ENCODE data around the gene DAB1. TPM values are rescaled to one million over a fixed set of nuclear protein-coding genes. Genes with fewer than 3 reads are reported as not detected.
A peak's percentile ranks its signal among the peaks of the same experiment; 100 is the strongest.

The DAB1 gene
- total and polyA plus RNA-seq, 2 of the 8 experiments (the other 6 are each of a cell fraction or from before 2014, with no cell fraction given) = 4.4 to 11.8 TPM

- peak; percentile 39 for FAIRE-seq
- no peak overlapping the region for H3K56ac ChIP-seq (replicated peaks; ENCODE audit: insufficient read length, low read depth, low read length)
- H3K9ac ChIP-seq (replicated peaks in 1 of 4; ENCODE audit: extremely low read depth in 1 of 4, low read depth in 3 of 4, low read length in 3 of 4) = no peak overlapping the region
- H3K27ac ChIP-seq (ENCODE audit: low read depth, low read length) = no peak overlapping the region
- H3K27me3 ChIP-seq (replicated peaks in 1 of 4; ENCODE audit: control insufficient read depth in 3 of 4, extremely low read depth in 1 of 4, insufficient read depth in 3 of 4, low read length in 3 of 4) = no peaks in the 10 kb centered on the region
- no peak overlapping the region for H2BK12ac ChIP-seq (ENCODE audit: low read depth, low read length)
- H2BK5ac ChIP-seq (ENCODE audit: low read depth, low read length) = no peak overlapping the region
- ChIA-PET CTCF (ENCODE audit: partially characterized antibody) (no interaction called here), POLR2A (ENCODE audit: partially characterized antibody) (no interaction called here)
- no peaks in the 10 kb centered on the region for H3K79me2 ChIP-seq (ENCODE audit: control insufficient read depth in 1 of 2, insufficient read depth in 2 of 2, low read length in 2 of 2)
- no peaks in the 10 kb centered on the region for H4K20me1 ChIP-seq (replicated peaks in 1 of 2; ENCODE audit: control insufficient read depth in 1 of 2, insufficient read depth in 2 of 2, low read length in 2 of 2)
- no peak overlapping the region for H2BK20ac ChIP-seq (ENCODE audit: low read length)
- no peaks in the 10 kb centered on the region for H3K4me1 ChIP-seq (replicated peaks in 1 of 4; ENCODE audit: control insufficient read depth in 3 of 4, insufficient read depth in 4 of 4, low read length in 3 of 4)
- H3K4me3 ChIP-seq (ENCODE audit: extremely low read depth in 1 of 4, insufficient read depth in 2 of 4, low read depth in 3 of 4, low read length in 4 of 4) = no peak overlapping the region
- no peak overlapping the region for H4K91ac ChIP-seq (replicated peaks; ENCODE audit: insufficient read length, low read length)
- no peaks in the 10 kb centered on the region for H3K9me3 ChIP-seq (ENCODE audit: insufficient read depth in 2 of 2, low read depth in 1 of 2, low read length in 1 of 2)
- no peak overlapping the region for H2BK15ac ChIP-seq (ENCODE audit: low read length)
- no peak overlapping the region for H3K4me2 ChIP-seq (ENCODE audit: insufficient read depth in 1 of 2, low read depth in 2 of 2, low read length in 2 of 2)
- no peak overlapping the region for H4K5ac ChIP-seq (ENCODE audit: insufficient read length, low read depth, low read length)
- H3K14ac ChIP-seq (ENCODE audit: insufficient read length) = no peak overlapping the region
- H4K8ac ChIP-seq (ENCODE audit: extremely low read depth, insufficient read depth, low read length) = no peak overlapping the region
- no peak overlapping the region for H3K18ac ChIP-seq (ENCODE audit: extremely low read depth, low read length)
- H2BK120ac ChIP-seq (replicated peaks; ENCODE audit: low read depth, low read length) = no peak overlapping the region
- H3K79me1 ChIP-seq (ENCODE audit: low read depth, low read length) = no peaks in the 10 kb centered on the region
- no peak overlapping the region for H2AK5ac ChIP-seq (ENCODE audit: low read depth, low read length)
- no peaks in the 10 kb centered on the region for H3K23me2 ChIP-seq (ENCODE audit: low read depth, low read length)
- H2AFZ ChIP-seq (ENCODE audit: low read length) = no peak overlapping the region
- no peak overlapping the region for H3K4ac ChIP-seq (replicated peaks; ENCODE audit: insufficient read length, low read depth, low read length)
- no peak for DNase-seq (ENCODE audit: low read depth in 1 of 2, low spot score in 2 of 2)
- no peak overlapping the region for H3K23ac ChIP-seq (ENCODE audit: insufficient read length)
- 85% methylated on average over 5 of the region's 5 CpGs; no CpG with 5 or more reads in 1 of the 2 experiments for WGBS, 2 experiments (ENCODE audit: extremely low coverage in 1 of 2, insufficient coverage in 1 of 2, insufficient read length in 1 of 2, insufficient replicate concordance in 2 of 2, low coverage in 1 of 2, low lambda C conversion rate in 2 of 2, missing lambda C conversion rate in 1 of 2)
- H3K36me3 ChIP-seq (ENCODE audit: control insufficient read depth in 2 of 4, insufficient read depth in 4 of 4, low read length in 3 of 4) = no peaks in the 10 kb centered on the region
- TF ChIP-seq EP300 (IDR thresholded peaks at IDR 0.05; ENCODE audit: borderline replicate concordance in 1 of 2, low read depth in 2 of 2, low read length in 2 of 2) = no peak
- TF ChIP-seq TBP (IDR thresholded peaks at IDR 0.05; ENCODE audit: low read depth, low read length) = no peak
- TF ChIP-seq RFX5 (IDR thresholded peaks at IDR 0.05; ENCODE audit: borderline replicate concordance, low read depth, low read length) = no peak
Observed at GRCh38 chr1:57255945-57256344, 167.9 kb downstream of the DAB1 start.

Data from H1 (cell line).